ENCODE measurements around the gene LAGE3. TPM values are rescaled to one million over a fixed set of nuclear protein-coding genes. Genes with fewer than 3 reads are reported as not detected.
A peak's percentile ranks its signal among the peaks of the same experiment; 100 is the strongest.

LAGE3 gene
- total and polyA plus RNA-seq, 12 donors = 11.3 to 101 (median 41.7) TPM

GRCh38 chrX:154484255-154485149, 5.4 kb upstream of the LAGE3 start:
- H3K27ac ChIP-seq = peak overlapping the region in 3 of 5 donors; percentile 27 to 93 (median 85)

GRCh38 chrX:154483325-154483724, 4.2 kb upstream of the LAGE3 start:
- Histone ChIP-seq H3K36me3 (replicated peaks in 1 of 2) (no peaks in the 10 kb centered on the region), H3K27me3 (no peaks in the 10 kb centered on the region), H3K9me3 (replicated peaks in 1 of 3) (no peaks in the 10 kb centered on the region), H3K4me3 (no peak overlapping the region), H3K4me1 (replicated peaks in 1 of 2) (peaks cover 5 to 9% of the 10 kb centered on the region in 2 donors), H3K27ac (no peak overlapping the region)
- intact Hi-C loops (cut with DNase I) = no loop called here
- DNase-seq = peak in 1 of 7 donors; percentile 11
- no peak for TF ChIP-seq CTCF (IDR thresholded peaks at IDR 0.05)
- no peak for TF ChIP-seq POLR2A (IDR thresholded peaks at IDR 0.05)
- WGBS, 4 donors = 78 to 94% (median 80%) methylated on average over 5 to 7 of the region's 7 CpGs

More at GRCh38 chrX:154484255-154485149, 5.4 kb upstream of the LAGE3 start:
- Histone ChIP-seq H3K36me3 (replicated peaks in 1 of 2) (no peaks in the 10 kb centered on the region), H3K9me3 (replicated peaks in 1 of 3) (no peaks in the 10 kb centered on the region), H3K4me1 (replicated peaks in 1 of 2) (peaks cover 5 to 11% of the 10 kb centered on the region in 2 donors), H3K4me3 (no peak overlapping the region), H3K27me3 (no peaks in the 10 kb centered on the region)
- 66 to 89% (median 78%) methylated on average over 4 to 16 of the region's 16 CpGs for WGBS, 4 donors
- DNase-seq = peak in 6 of 7 donors; percentile 58 to 76 (median 67)
- intact Hi-C loops (cut with DNase I) = no loop called here
- TF ChIP-seq POLR2A (IDR thresholded peaks at IDR 0.05) = peak in 1 of 2 donors; percentile 28
- no peak for TF ChIP-seq CTCF (IDR thresholded peaks at IDR 0.05)

GRCh38 chrX:154482786-154483185, 3.7 kb upstream of the LAGE3 start:
- Histone ChIP-seq H3K27ac (no peak overlapping the region), H3K4me3 (no peak overlapping the region), H3K27me3 (no peaks in the 10 kb centered on the region), H3K4me1 (replicated peaks in 1 of 2) (peaks cover 5 to 9% of the 10 kb centered on the region in 2 donors), H3K9me3 (replicated peaks in 1 of 3) (no peaks in the 10 kb centered on the region), H3K36me3 (replicated peaks in 1 of 2) (no peaks in the 10 kb centered on the region)
- WGBS, 4 donors = 40 to 100% (median 80%) methylated on average over 1 to 7 of the region's 7 CpGs
- intact Hi-C loops (cut with DNase I) = no loop called here
- TF ChIP-seq CTCF (IDR thresholded peaks at IDR 0.05) = no peak
- TF ChIP-seq POLR2A (IDR thresholded peaks at IDR 0.05) = no peak
- DNase-seq = peak in 2 of 7 donors; percentile 10 to 16

- peaks cover 5 to 9% of the 10 kb centered on the region in 2 donors for H3K4me1 ChIP-seq (replicated peaks in 1 of 2)
- H3K9me3 ChIP-seq (replicated peaks in 1 of 3) = no peaks in the 10 kb centered on the region
- H3K36me3 ChIP-seq (replicated peaks in 1 of 2) = no peaks in the 10 kb centered on the region
- peak in 1 of 7 donors; percentile 14 for DNase-seq
- H3K27ac ChIP-seq = peak overlapping the region in 2 of 5 donors; percentile 45 to 64
- WGBS, 4 donors = 64 to 79% (median 75%) methylated on average over 9 to 14 of the region's 14 CpGs
- no peak for TF ChIP-seq CTCF (IDR thresholded peaks at IDR 0.05)
- TF ChIP-seq POLR2A (IDR thresholded peaks at IDR 0.05) = no peak
- H3K4me3 ChIP-seq = no peak overlapping the region
- intact Hi-C loops (cut with DNase I) = no loop called here
- H3K27me3 ChIP-seq = no peaks in the 10 kb centered on the region
Observed at GRCh38 chrX:154481911-154482601, 3.0 kb upstream of the LAGE3 start.
